Measurements from ENCODE around the gene XIRP1.
A peak's percentile ranks its signal among the peaks of the same experiment; 100 is the strongest.

The XIRP1 gene

DNA sequence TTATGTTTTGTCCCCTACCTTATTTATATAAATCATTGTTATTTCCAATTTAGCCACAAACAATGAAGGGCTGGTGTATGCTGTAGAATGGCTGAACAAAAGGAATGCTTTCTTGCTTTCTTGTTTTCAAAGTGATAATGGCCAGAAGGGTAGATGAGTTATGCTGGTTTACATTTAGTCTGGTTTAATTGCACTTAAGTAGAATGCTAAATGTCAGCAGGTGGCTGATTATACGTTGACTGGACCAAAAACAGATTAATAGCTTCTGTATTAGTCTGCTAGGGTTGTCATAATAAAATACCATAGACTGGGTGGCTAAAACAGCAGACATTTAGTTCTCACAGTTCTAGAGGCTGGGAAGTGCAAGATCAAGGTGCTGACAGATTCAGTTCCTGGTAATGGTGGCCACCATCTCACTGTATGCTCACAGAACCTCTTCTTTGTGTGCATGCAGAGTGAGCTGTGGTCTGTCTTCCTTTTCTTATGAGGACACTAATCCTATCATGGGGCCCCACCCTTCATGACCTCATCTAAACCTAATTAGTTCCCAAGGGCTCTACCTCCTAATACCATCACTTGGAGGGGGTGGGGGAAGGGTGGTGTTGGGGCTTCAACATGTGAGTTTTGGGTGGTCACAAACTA lies 17.1 kb upstream of the XIRP1 start:
- DNase-seq = no peak

DNA sequence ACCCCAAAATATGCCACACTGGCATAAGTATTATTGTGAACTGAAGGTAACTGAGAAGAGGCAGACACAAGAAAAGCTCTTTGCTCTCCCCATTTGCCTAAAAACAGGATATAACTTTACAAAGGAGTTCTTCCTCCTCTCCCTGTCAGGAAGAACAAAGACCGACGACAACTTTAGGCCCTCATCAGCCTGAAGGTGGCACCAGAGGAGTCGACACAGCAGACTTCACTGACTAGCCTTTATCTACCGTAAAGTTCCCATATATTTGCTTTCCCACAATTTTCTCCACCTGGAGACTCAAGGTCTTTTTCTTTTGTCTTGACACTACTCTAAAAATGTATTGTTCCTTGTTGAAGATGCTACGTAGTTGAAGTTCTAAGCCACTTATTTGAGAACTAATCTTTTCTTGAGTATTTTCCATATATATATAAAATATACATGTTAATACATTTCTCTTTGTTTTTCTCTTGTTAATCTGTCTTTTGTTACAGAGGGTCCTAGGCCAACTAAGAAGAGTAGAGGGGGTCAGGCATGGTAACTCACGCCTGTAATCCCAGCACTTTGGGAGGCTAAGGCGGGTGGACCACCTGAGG lies 16.2 kb upstream of the XIRP1 start:
- peak; percentile 55 for DNase-seq

DNA sequence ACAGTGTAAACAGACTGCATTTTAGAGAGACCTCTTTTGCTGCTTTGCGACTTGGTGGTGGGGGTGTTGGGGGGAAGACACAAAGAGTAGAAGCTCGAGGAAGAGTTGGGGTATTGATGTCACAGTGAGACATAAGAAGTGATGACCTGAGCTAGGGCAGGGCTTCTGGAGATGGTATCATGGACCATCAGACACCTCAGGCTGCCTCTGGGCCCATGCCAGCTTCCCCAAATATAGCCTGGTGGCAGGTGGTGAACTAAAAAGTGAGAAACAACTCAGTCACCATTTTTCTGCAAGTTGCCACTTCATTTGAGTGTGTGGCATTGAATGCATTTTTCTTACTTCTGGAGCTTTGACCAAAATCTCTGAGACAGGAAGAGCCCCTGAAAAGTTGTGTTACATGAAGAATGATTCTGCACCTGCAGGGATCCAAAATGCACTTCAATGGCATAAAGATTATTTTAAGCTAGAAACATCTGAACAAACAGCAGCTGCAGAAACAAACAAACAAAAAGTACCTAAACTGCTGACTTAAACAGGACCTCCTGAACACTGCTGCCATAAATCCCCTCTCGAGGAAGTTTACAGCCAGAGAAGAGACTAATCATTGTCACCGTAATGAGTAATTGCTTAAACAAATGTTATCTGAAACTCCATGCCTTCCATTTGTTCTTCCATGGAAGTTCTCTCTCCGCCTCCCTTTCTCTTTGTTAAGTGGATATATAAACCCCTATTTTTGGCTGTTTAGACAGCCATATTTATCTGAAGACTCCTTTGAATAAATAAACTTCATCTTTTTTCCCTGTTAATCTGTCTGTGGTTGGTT lies 15.2 kb upstream of the XIRP1 start:
- no peak for DNase-seq

DNA sequence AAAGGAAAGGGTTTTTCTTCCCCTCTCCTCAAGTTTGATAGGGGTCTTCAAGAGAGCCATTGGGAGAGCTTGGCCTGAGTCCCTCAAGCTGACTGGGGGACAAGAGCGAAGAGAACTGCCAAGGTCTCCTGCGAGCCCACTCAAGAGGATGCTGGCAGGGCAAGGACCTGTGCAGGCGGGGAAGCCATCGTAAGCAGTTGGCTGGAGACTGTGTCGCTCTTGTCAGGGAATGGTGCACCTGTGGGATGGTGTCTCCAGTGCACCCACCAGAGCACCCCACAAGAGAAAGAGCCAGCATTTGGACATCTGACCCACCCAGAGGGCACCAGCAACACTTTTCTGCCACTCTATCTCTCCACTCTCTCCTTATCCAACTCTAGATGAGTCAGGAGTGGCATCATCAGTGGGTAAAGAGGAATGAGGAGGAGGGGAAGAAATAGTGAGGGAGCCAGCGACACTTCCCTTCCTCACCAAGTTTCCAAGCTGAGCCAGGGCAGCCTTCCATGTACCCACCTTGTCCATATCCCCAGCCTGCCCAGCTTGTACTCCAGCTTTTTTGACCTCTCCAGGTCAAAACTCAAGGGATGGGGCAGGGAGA lies 13.6 kb upstream of the XIRP1 start:
- DNase-seq = no peak

DNA sequence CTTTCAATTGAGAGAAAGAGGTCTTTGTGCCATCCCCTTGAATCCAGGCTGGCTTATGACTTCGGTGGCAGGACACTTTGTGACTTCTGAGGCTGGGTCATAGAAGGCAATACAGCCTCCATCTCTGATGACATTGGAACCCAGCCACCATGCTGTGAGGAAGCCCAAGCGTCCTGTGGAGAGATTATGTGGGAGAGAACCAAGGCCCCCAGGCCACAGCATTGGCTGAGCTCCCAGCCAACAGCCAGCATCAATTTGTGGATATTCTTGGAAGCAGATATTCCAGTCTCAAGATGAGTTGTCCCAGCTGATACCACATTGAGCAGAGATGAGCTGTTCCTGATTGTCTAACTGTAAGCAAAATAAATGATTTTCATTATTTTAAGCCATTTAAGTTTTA lies 12.7 kb upstream of the XIRP1 start:
- DNase-seq = no peak

DNA sequence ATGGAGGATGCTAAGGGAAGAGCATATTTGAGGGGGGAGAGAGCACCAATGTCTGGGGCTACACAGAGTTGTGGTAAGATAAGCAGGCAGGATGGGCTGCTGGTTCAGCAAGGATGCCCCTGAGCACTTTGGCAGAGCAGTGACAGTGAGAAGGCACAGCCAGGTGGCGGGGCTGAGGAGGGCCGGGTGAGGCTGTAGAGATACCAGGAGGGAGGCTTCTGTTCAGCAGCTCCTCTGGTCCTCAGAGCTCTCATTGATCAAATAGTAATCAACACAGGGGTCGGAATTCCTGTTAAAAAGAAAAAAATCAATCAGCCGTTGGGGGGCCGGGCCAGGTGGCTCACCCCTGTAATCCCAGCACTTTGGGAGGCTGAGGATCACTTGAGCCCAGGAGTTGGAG lies 11.5 kb upstream of the XIRP1 start:
- no peak for DNase-seq

DNA sequence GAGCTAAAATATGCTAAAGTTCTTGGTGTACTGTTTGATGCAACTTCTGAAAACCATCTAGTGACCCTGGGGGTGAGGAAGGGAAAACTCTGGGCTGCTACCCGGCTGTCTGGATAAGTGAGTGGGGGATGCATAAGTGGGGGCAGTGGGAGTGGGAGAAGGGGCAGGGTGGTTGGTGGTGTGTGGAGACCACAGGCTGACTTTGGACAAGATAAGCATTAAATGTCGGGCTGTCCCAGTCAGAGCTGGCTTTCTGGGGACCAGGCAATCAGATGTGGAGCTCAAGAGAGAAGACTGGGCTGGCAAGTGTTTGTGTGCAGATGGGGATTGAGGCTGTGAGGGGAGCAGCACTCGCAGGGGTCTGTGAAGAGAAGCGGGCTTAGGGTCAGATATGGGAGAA lies 11.0 kb upstream of the XIRP1 start:
- DNase-seq = no peak

DNA sequence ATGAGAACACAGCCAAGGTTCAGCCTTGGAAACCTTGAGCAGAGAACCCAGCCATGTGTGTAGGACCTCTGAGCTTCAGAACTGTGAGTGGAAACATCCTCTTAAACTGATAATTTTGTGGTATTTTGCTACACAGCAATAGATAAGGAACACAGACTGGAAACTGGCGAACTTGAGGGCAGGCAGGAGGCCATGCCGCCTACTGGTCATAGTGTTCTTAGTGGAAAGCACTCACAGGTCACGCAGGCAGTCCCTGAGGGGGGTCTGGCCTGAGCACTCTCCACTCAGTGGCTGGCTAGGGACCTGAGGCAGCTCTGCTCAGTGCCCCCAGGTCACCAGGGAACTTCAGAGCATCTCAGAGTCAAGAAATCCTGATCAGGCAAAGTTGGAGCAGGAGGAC lies 9.7 kb upstream of the XIRP1 start:
- DNase-seq = no peak

DNA sequence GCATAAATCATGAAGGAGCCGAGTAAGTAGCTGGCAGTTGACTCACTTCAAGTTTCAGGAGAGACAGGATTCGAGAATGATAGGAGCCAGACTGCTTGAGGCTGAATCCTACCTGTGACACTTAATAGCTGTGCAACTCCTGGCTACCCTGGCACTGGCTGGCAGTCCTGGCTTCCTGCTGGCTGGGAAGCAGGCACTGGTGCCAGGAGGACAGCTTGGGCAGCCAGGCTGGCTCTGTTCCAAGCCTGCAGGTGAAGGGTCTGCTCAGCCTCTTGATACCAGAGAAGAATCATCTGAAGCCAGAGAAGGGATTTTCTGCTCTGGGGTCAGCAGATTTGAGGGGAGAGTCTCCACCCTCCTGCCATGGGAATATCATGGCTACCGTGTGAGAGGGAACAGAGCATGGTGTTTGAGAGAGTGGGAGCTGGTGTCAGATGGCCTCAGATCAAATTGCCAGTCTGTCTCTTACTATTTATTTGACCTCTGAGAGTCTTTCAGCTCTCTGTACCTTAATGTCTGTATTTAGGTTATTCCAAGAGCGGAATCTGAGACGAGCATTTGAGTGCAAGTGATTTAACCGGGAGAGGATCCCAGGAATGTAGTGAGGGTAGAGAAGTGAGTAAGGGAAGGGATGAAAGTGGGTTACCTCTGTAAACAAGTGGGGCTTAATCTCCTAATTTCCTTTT lies 4.4 kb upstream of the XIRP1 start:
- DNase-seq = no peak

DNA sequence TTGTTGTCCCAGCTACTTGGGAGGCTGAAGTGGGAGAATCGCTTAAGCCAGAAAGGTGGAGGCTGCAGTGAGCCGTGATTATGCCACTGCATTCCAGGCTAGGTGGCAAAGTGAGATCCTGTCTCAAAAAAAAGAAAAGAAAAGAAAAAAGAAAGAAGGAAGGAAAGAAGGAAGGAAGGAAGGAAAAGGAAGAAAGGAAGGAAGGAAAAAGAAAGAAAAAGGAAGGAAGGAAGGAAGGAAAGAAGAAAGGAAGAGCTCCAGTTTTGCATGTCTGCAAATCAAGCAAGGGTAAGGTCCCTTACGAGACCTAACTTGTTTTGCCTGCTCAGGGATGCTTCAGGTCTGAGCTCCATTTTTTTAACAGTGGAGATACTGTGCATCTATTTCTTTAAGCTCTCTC lies 3.6 kb upstream of the XIRP1 start:
- no peak for DNase-seq

DNA sequence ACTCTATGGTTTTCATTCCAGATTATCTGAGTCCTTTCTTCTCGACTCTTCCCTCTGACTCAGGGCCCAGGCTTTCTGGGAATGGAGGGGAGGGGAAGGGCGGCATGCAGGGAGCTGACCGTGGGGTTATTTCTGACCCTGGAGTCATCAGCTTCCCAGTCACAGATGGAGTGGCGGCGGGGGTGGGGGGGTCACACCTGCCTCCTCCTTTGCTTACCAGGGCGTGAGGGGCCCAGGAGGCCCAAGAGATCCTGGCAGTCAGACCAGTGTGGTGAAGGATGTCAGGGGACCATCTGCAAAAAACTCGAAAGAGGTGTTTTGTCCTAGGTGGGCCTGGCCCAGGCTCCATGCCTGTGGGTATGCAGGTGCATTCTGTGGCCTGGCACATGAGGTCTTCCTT lies 996 bp upstream of the XIRP1 start:
- DNase-seq = no peak

DNA sequence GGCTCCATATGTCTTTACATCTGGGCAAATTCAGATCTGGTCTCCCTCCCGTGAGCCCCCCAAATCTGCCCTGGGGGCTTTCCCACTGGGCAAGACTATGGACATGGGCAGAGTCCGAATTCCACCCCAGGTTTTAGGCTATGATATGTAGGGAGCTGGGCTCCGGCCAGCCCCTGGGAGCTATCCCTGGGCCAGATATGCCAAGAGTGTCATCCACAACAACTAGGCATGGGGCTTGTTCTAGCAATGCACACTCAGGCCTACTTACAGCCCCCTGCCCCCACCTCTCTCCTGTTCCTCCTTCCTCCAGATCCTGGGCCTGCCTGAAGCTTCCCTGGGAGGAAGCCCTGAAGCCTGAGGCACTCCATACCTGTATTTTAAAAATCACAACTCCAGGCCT lies 622 bp downstream of the XIRP1 start:
- no peak for DNase-seq

DNA sequence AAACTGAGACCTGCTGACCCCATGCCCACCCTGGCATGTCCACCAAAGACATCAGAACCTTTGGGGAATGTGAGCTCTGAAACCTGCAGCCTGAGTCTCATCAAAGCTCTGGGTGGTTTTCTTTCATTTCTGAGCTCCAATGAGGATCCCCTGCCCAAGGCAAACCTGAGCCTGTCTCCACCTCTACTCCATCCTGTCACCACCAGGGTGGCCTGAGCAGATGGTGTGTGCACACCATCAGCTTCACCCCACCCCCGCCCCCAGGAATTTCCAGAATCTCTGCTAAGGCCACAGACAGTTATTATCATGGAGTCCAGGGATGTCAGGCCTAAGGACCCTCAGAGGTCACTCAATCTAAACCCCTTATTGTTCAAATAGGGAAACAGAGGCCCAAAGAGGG lies 1.3 kb downstream of the XIRP1 start:
- no peak for DNase-seq

DNA sequence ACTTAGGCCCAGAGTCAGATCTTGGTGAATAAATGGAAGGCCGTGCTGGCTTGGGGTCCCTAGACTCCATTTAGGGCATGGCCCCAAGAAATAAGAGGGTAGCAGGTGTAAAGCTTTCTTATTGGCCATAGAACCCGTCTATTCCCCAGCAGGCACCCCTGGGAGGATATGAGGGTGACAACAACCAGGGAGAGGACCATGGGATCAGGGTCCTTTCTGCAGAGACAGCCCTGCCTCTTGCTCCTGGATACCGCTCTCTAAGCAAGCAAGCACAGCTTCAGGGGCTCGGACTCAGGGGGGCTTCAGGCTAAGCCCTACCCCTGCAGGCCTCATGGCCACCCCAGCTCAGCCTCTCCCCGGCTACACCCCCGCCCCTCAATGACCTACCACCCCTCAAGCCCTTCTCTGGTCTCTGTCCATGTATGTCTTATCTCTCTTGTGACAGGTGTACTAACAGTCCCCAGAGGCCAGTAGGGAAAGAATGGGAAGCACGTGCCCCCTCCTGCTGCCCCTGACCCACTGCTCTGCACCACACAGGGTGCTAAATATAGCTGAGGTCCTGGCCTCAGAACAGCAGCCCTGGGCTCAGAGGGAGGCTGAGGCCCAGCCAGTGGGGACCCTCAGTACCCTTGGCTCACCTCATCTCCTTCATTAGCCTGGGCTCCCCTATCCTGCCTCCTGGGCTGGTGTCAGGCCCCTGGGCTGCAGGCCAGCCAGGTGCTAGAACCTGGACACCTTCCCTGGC lies 1.9 kb downstream of the XIRP1 start:
- no peak for DNase-seq

DNA sequence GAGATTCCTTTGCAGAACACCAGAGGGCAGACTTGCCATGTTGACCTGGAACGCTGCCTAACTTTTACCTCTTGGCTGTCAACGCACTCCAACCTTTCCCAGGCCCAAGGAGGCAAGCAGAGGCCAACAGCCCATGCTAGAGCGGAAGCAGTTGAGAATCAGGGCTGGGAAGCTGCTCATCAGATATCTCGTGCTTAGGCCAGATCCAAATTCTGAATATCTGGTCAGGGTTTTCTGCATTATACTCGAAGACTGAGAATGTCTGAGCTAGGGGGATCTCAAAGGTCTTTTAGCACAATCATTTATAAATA lies 2.5 kb downstream of the XIRP1 start:
- peak; percentile 72 for DNase-seq

DNA sequence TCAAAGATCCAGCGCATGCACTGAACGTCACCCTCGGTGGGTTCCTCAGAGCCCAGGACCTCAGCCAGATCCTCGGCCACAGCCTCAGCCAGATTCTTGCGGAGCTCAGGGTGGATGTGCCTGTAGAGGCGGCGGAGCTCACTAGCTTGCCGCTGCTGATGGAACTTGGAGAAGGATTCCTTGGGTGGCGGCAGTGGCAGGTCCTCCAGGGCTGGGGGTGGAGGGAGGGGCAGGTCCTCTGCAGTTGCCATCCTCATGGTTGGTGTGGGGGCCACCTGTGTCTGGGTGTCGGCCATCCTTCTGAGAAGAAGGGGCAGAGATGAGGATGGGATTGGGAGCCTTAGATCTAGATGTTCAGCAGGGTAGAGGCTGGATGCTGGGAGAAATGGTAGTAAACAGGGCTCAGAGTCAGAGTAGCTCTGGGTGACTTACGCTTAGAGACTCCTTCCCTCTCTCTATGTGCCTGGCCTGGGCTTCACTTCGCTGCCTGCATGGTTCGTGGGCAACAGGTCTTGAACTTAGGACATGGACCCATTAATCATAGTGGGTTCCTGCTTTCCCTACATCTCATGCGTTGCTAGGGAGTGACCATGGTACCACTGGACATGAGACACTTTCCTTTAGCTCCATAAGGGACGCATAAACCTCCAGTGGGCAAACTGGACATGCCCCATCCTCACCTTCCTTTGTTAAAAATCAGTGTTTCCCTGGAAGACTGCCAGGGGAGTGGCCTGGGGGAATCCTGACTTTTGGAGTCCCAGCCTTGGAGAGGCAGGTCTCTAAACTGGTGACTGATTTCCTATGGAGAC lies 3.0 kb downstream of the XIRP1 start:
- DNase-seq = no peak

DNA sequence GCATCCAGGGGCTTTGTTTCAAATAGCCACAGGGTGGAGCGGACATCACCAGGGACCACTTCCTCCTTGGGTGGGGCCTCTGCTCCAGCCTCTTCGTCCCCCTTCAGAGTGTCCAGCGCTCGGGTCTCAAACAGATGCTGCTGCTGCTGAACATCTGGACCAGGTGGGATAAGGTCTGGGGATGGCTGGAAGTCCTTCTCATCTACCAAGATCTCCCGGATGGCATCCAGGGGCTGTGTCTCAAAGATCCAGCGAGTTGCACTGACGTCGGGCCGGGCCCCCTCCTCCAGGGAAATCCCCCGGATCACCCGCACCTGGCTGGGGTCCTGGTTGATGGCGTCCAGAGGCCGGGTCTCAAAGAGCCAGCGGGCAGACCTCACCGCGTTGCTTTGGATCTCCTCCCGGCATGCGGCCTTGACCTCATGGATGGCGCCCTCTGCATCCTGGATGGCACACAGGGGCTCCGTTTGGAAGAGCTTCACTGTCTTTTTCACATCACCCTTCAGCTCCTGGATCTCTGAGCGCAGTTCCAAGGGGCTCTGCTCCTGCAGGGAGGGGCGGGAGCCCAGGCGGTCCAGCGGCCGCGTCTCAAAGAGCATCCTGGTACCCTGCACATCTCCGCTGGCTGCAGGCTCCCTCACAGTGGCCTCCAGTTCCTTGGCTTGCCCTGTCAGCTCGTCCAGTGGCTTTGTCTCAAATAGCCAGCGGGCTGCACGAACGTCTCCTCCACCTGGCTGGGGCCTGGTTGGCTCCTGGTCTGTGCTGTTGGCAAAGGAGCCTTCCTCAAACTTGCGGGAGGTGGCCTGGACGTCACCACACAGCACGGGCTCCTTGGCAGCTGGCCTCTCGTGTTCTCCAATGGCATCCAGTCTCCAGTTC lies 3.9 kb downstream of the XIRP1 start:
- DNase-seq = no peak

DNA sequence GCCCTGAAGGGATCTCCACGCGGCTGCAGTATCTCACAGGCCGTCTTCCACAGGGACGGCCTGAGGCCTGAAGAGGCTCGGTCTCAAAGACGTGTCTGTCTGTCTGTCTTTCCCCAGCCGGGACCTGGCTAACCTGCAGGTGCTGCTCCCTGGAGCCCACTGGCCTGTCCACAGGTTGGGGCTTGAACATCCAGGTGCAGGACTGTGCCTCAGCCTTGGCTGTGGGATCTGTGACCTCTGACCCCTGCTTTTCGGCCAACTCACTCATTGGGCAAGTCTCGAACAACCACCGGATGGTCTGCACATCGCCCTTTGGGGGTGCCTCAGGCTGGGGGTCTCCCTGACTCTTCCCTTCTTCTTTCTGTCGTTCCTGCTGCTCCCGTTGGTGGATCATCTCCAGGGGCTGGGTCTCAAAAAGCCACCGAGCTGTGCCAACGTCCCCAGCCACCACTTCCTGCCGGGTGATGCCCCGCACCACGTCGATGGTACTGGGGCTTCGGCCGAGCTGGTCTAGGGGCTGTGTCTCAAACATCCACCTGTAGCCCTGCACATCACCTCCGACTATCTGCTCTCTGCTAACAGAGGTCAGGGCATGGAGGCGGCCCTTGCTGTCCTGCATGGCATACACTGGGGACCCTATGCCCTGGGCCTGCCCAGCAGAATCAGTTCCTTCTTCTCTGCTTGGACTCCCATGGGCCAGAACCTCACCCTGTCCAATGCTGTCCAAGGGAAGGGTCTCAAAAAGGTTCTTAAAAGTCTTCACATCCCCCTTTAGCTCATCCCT lies 4.8 kb downstream of the XIRP1 start:
- no peak for DNase-seq

DNA sequence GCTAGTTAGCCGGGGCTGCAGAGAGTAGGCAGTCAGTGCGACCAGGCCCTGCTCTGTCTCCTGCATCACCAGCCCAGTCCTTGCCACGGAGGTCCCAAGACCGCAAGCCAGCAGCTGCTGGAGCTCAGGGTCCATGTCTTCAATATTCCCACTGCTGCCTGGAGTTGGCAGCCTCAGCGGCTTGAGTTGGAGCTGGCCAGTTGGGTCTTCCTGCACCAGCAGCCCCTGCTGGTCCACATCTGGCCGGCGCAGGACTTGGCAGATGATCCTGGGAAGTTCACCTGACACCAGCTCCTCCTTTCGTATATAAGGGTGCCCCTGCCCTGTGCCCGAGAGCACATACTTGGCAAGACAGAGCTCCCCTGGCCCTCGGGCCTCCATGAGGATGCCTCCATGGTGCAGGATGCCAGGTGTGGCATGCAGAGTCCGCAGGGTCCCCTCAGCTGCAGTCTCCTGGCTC lies 5.7 kb downstream of the XIRP1 start:
- no peak for DNase-seq
